Esophagus squamous epithelium (tissue), 5 donors: ENCODE data around the gene EIF2D. TPM values are rescaled to one million over a fixed set of nuclear protein-coding genes. Genes with fewer than 3 reads are reported as not detected.
A peak's percentile ranks its signal among the peaks of the same experiment; 100 is the strongest.

Experiments used
- DNase-seq: peaks from one replicate; lab custom pipeline; 2025; lab: John Stamatoyannopoulos, UW
- H3K27ac ChIP-seq, 4 donors: fragments of 200-600 bp; sonication (generic); one replicate each; pipeline ENCODE4 v1.5.1; 2016 to 2019; ENCODE audit warnings: mild to moderate bottlenecking in 1 of 4
- H3K27me3 ChIP-seq, 4 donors: fragments of 200-600 bp; sonication (generic); 1 replicate in 3 of 4; 2 replicates in 1 of 4; pipeline versions ENCODE4 v1.5.1 to v1.6.0; 2017 to 2021; ENCODE audit warnings: antibody characterized with exemption in 1 of 4
- H3K36me3 ChIP-seq, 3 donors: fragments of 200-600 bp; sonication (generic); one replicate each; pipeline ENCODE4 v1.5.1; 2016 to 2019
- H3K4me1 ChIP-seq, 3 donors: fragments of 200-600 bp; sonication (generic); one replicate each; pipeline ENCODE4 v1.5.1; 2017 to 2019
- H3K4me3 ChIP-seq, 4 donors: fragments of 200-600 bp; sonication (generic); 1 replicate in 3 of 4; 2 replicates in 1 of 4; pipeline ENCODE4 v1.5.1; 2016 to 2019; ENCODE audit warnings: mild to moderate bottlenecking in 2 of 4, moderate library complexity in 1 of 4
- H3K9me3 ChIP-seq, 3 donors: fragments of 200-600 bp; sonication (generic); one replicate each; pipeline ENCODE4 v1.5.1; 2016 to 2019
- CTCF ChIP-seq, 6 experiments: fragments of 450-650 bp in 4 of 6; fragments of 200-600 bp in 2 of 6; sonication (generic) in 2 of 6; IDR thresholded peaks; one replicate each; pipeline ENCODE4 v1.5.1; 2016 to 2019; ENCODE audit warnings: antibody characterized with exemption in 6 of 6, mild to moderate bottlenecking in 4 of 6, moderate library complexity in 4 of 6
- POLR2A ChIP-seq, 4 donors: fragments of 450-650 bp; IDR thresholded peaks; one replicate each; pipeline ENCODE4 v1.6.1; 2017; ENCODE audit warnings: antibody characterized with exemption in 4 of 4, mild to moderate bottlenecking in 4 of 4, moderate library complexity in 3 of 4
- WGBS, 2 donors: methylation state at CpG; one replicate each; pipeline ENCODE4 v1.1.5; 2018; 5-methylcytosine and 5-hydroxymethylcytosine counted together
- intact Hi-C: fragments of 100-400 bp; cut with DNase I; formaldehyde crosslinking; loops from one replicate; pipeline ENCODE4 v1.15.0; 2022
- total RNA-seq, 4 donors: library from RNA; depleted of rRNA; stranded (reverse); fragments of >200 nt; gene quantifications; one replicate each; pipeline ENCODE4 v1.1.0, GENCODE V29; 2016
- donor health status: DM: yes; HTN: yes; CAD: no.

EIF2D gene
- total RNA-seq, 4 donors from 2014 or later: 26.8 to 54.4 (median 42.2) TPM

GRCh38 chr1:206593351-206593925 lies 18.8 kb downstream of the EIF2D start:
- Histone ChIP-seq H3K4me1 (peaks cover 27 to 50% (median 40%) of the 10 kb centered on the region in 3 donors), H3K27ac (peak overlapping the region in 1 of 4 donors; percentile 88), H3K36me3 (peaks cover 13 to 89% (median 35%) of the 10 kb centered on the region in 3 donors), H3K27me3 (no peaks in the 10 kb centered on the region), H3K9me3 (no peaks in the 10 kb centered on the region), H3K4me3 (no peak overlapping the region)
- DNase-seq: no peak
- no peak for TF ChIP-seq CTCF (IDR thresholded peaks at IDR 0.05)
- no peak for TF ChIP-seq POLR2A (IDR thresholded peaks at IDR 0.05)
- WGBS, 2 donors: 92 to 94% methylated on average over 7 of the region's 7 CpGs
- intact Hi-C loops: no loop called here

- 82 to 86% methylated on average over 9 of the region's 9 CpGs for WGBS, 2 donors
- intact Hi-C loops: no loop called here
- Histone ChIP-seq H3K4me1 (peaks cover 43 to 67% (median 56%) of the 10 kb centered on the region in 3 donors), H3K4me3 (no peak overlapping the region), H3K27ac (peak overlapping the region in 3 of 4 donors; percentile 64 to 89 (median 88)), H3K36me3 (peaks cover 14 to 90% (median 21%) of the 10 kb centered on the region in 3 donors), H3K27me3 (no peaks in the 10 kb centered on the region), H3K9me3 (no peaks in the 10 kb centered on the region)
- TF ChIP-seq CTCF (IDR thresholded peaks at IDR 0.05): no peak
- TF ChIP-seq POLR2A (IDR thresholded peaks at IDR 0.05): no peak
- DNase-seq: no peak
These were observed 20.6 kb downstream of the EIF2D start for GRCh38 chr1:206591696-206592095.

- TF ChIP-seq CTCF (IDR thresholded peaks at IDR 0.05) (no peak), POLR2A (IDR thresholded peaks at IDR 0.05) (no peak)
- Histone ChIP-seq H3K27ac (peak overlapping the region; percentile 64 to 89 (median 88)), H3K27me3 (no peaks in the 10 kb centered on the region), H3K4me1 (peaks cover 47 to 72% (median 57%) of the 10 kb centered on the region in 3 donors), H3K4me3 (no peak overlapping the region), H3K36me3 (peaks cover 14 to 90% (median 18%) of the 10 kb centered on the region in 3 donors), H3K9me3 (no peaks in the 10 kb centered on the region)
- DNase-seq: no peak
- intact Hi-C loops: no loop called here
- 69 to 70% methylated on average over 5 of the region's 5 CpGs for WGBS, 2 donors
These were observed 21.0 kb downstream of the EIF2D start for GRCh38 chr1:206591226-206591625.

GRCh38 chr1:206590025-206590758 lies 22.1 kb downstream of the EIF2D start:
- Histone ChIP-seq H3K9me3 (no peaks in the 10 kb centered on the region), H3K27ac (peak overlapping the region; percentile 85 to 89 (median 88)), H3K36me3 (peaks cover 11 to 89% (median 14%) of the 10 kb centered on the region in 3 donors), H3K27me3 (no peaks in the 10 kb centered on the region), H3K4me3 (no peak overlapping the region), H3K4me1 (peaks cover 55 to 82% (median 68%) of the 10 kb centered on the region in 3 donors)
- DNase-seq: no peak
- intact Hi-C loops: no loop called here
- TF ChIP-seq POLR2A (IDR thresholded peaks at IDR 0.05): no peak
- TF ChIP-seq CTCF (IDR thresholded peaks at IDR 0.05): peak in 5 of 6 experiments; percentile 23 to 78 (median 56)
- WGBS, 2 donors: 26 to 29% methylated on average over 8 of the region's 8 CpGs

GRCh38 chr1:206589206-206589605 lies 23.1 kb downstream of the EIF2D start:
- H3K27ac ChIP-seq: peak overlapping the region; percentile 85 to 89 (median 88)
- no peak for TF ChIP-seq CTCF (IDR thresholded peaks at IDR 0.05)
- TF ChIP-seq POLR2A (IDR thresholded peaks at IDR 0.05): no peak
- H3K4me1 ChIP-seq: peaks cover 65 to 92% (median 78%) of the 10 kb centered on the region in 3 donors
- H3K36me3 ChIP-seq: peaks cover 12 to 89% (median 14%) of the 10 kb centered on the region in 3 donors
- H3K4me3 ChIP-seq: no peak overlapping the region
- no peaks in the 10 kb centered on the region for H3K9me3 ChIP-seq
- WGBS, 2 donors: 50 to 63% methylated on average over 7 of the region's 7 CpGs
- H3K27me3 ChIP-seq: no peaks in the 10 kb centered on the region
- intact Hi-C loops: no loop called here
- DNase-seq: no peak
